ENCODE data around the gene PVRIG.

DNA sequence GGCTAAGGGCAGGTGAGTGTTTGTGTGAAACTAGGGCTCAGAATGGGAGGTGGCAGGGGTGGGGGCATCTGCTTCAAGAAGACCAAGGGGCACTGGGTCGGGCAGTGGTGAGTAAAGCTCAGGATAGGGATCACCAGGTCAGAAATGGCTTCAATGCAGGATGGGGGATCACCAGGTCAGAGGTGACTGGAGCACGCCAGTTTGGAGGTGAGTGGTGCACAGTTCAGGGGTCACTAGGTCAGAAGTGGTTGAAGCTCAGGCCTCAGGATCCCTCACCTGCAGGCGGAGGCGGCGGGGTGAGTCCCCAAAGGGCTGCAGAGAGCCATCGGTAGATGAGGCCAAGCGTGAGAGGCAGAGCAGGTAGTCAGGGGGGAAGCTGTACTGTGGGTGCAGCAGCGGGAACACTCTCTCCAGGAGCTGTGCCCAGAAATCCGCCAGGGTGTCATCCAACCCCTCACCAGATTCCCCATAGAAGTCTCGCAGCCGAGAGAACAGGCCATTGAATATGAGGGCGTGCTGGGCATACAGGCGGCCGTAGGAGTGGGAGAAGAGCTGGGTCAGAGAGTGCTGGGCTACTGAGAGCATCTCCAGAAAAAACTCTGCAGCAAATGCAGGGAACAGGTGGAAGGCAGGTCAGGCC lies 44.3 kb upstream of the PVRIG start:
- TF ChIP-seq POLR2A (IDR thresholded peaks at IDR 0.05): no peak
- TF ChIP-seq, protein P1, sequence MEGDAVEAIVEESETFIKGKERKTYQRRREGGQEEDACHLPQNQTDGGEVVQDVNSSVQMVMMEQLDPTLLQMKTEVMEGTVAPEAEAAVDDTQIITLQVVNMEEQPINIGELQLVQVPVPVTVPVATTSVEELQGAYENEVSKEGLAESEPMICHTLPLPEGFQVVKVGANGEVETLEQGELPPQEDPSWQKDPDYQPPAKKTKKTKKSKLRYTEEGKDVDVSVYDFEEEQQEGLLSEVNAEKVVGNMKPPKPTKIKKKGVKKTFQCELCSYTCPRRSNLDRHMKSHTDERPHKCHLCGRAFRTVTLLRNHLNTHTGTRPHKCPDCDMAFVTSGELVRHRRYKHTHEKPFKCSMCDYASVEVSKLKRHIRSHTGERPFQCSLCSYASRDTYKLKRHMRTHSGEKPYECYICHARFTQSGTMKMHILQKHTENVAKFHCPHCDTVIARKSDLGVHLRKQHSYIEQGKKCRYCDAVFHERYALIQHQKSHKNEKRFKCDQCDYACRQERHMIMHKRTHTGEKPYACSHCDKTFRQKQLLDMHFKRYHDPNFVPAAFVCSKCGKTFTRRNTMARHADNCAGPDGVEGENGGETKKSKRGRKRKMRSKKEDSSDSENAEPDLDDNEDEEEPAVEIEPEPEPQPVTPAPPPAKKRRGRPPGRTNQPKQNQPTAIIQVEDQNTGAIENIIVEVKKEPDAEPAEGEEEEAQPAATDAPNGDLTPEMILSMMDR (IDR thresholded peaks at IDR 0.05): no peak

Data from lower leg skin (tissue), 3 donors.